ENCODE results near the gene SATB1.

The SATB1 gene

GRCh38 chr3:18415167-18415566 is 10.0 kb downstream of the SATB1 start:
- H3K18ac ChIP-seq (ENCODE audit: low read length): no peak overlapping the region
- H3K4ac ChIP-seq (ENCODE audit: low read depth, low read length): no peak overlapping the region
- H2BK120ac ChIP-seq (ENCODE audit: low read depth, low read length): no peak overlapping the region
- no peak overlapping the region for H4K8ac ChIP-seq (ENCODE audit: low read depth, low read length)
- H2BK15ac ChIP-seq (replicated peaks; ENCODE audit: low read depth): no peak overlapping the region
- no peaks in the 10 kb centered on the region for H3K4me1 ChIP-seq (ENCODE audit: control insufficient read depth, low read depth, low read length)
- no CpG with 5 or more reads among the region's 9 CpGs for WGBS (ENCODE audit: extremely low coverage, insufficient coverage, low lambda C conversion rate)
- no peak overlapping the region for H3K27ac ChIP-seq (ENCODE audit: low read depth, low read length)
- H3K23ac ChIP-seq (ENCODE audit: low read length): no peak overlapping the region
- H3K4me3 ChIP-seq (ENCODE audit: low read length): no peak overlapping the region
- DNase-seq: no peak
- no peak overlapping the region for H3K56ac ChIP-seq (ENCODE audit: low read length)
- H3K79me1 ChIP-seq (ENCODE audit: low read length): no peaks in the 10 kb centered on the region
- H3K36me3 ChIP-seq (ENCODE audit: control insufficient read depth, insufficient read depth, low read length): no peaks in the 10 kb centered on the region
- H3K4me2 ChIP-seq (ENCODE audit: low read length): no peak overlapping the region
- no peak overlapping the region for H3K9ac ChIP-seq (ENCODE audit: low read length)
- no peak overlapping the region for H2BK5ac ChIP-seq (ENCODE audit: low read length)
- no peak overlapping the region for H2AK5ac ChIP-seq (ENCODE audit: low read length)
- no peak overlapping the region for H4K5ac ChIP-seq (ENCODE audit: low read length)
- no peaks in the 10 kb centered on the region for H3K79me2 ChIP-seq (ENCODE audit: control insufficient read depth, insufficient read depth, low read length)
- H3K27me3 ChIP-seq (ENCODE audit: insufficient read depth, low read length, poor library complexity): no peaks in the 10 kb centered on the region

DNA sequence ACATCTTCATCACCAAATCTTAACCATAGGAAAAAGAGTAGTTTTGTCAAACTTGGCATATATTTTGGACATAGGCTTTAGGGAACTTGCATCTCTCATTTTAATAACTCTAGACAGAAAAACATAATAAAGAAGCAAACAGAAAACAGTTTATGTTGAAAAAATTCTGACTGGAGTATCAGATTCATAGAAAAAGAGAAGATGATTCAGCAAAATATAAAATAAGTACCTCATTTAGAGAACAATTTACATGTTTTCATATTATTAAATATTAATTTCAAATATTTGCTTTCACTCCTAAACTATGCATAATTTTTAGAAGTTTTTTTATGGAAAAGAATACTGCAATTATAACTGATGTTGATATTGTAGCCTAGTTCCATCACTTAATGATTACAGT is 12.5 kb downstream of the SATB1 start:
- Histone ChIP-seq H2AK5ac (ENCODE audit: low read length) (no peak overlapping the region), H3K56ac (ENCODE audit: low read length) (no peak overlapping the region), H2BK5ac (ENCODE audit: low read length) (no peak overlapping the region), H3K27me3 (ENCODE audit: insufficient read depth, low read length, poor library complexity) (no peaks in the 10 kb centered on the region), H3K4me3 (ENCODE audit: low read length) (no peak overlapping the region), H3K79me2 (ENCODE audit: control insufficient read depth, insufficient read depth, low read length) (no peaks in the 10 kb centered on the region), H3K4ac (ENCODE audit: low read depth, low read length) (no peak overlapping the region), H3K4me1 (ENCODE audit: control insufficient read depth, low read depth, low read length) (no peaks in the 10 kb centered on the region), H3K4me2 (ENCODE audit: low read length) (no peak overlapping the region), H4K5ac (ENCODE audit: low read length) (no peak overlapping the region), H2BK120ac (ENCODE audit: low read depth, low read length) (no peak overlapping the region), H4K8ac (ENCODE audit: low read depth, low read length) (no peak overlapping the region), H3K27ac (ENCODE audit: low read depth, low read length) (no peak overlapping the region), H3K79me1 (ENCODE audit: low read length) (no peaks in the 10 kb centered on the region), H3K18ac (ENCODE audit: low read length) (no peak overlapping the region), H3K9ac (ENCODE audit: low read length) (no peak overlapping the region), H3K36me3 (ENCODE audit: control insufficient read depth, insufficient read depth, low read length) (no peaks in the 10 kb centered on the region), H3K23ac (ENCODE audit: low read length) (no peak overlapping the region), H2BK15ac (replicated peaks; ENCODE audit: low read depth) (no peak overlapping the region)
- DNase-seq: no peak

GRCh38 chr3:18411541-18411940 is 13.6 kb downstream of the SATB1 start:
- no peak overlapping the region for H3K4me2 ChIP-seq (ENCODE audit: low read length)
- no peak overlapping the region for H3K18ac ChIP-seq (ENCODE audit: low read length)
- no peak overlapping the region for H4K8ac ChIP-seq (ENCODE audit: low read depth, low read length)
- no peak overlapping the region for H2AK5ac ChIP-seq (ENCODE audit: low read length)
- no peak overlapping the region for H3K4ac ChIP-seq (ENCODE audit: low read depth, low read length)
- H3K4me1 ChIP-seq (ENCODE audit: control insufficient read depth, low read depth, low read length): no peaks in the 10 kb centered on the region
- no peaks in the 10 kb centered on the region for H3K36me3 ChIP-seq (ENCODE audit: control insufficient read depth, insufficient read depth, low read length)
- no peak overlapping the region for H2BK15ac ChIP-seq (replicated peaks; ENCODE audit: low read depth)
- no peaks in the 10 kb centered on the region for H3K79me1 ChIP-seq (ENCODE audit: low read length)
- H3K9ac ChIP-seq (ENCODE audit: low read length): no peak overlapping the region
- no peak overlapping the region for H3K4me3 ChIP-seq (ENCODE audit: low read length)
- H4K5ac ChIP-seq (ENCODE audit: low read length): no peak overlapping the region
- no peak overlapping the region for H3K56ac ChIP-seq (ENCODE audit: low read length)
- H2BK5ac ChIP-seq (ENCODE audit: low read length): no peak overlapping the region
- H3K79me2 ChIP-seq (ENCODE audit: control insufficient read depth, insufficient read depth, low read length): no peaks in the 10 kb centered on the region
- no peaks in the 10 kb centered on the region for H3K27me3 ChIP-seq (ENCODE audit: insufficient read depth, low read length, poor library complexity)
- no peak overlapping the region for H2BK120ac ChIP-seq (ENCODE audit: low read depth, low read length)
- DNase-seq: no peak
- WGBS (ENCODE audit: extremely low coverage, insufficient coverage, low lambda C conversion rate): 100% methylated on average over 1 of the region's 2 CpGs
- H3K23ac ChIP-seq (ENCODE audit: low read length): no peak overlapping the region
- H3K27ac ChIP-seq (ENCODE audit: low read depth, low read length): no peak overlapping the region

GRCh38 chr3:18410205-18410604 is 14.9 kb downstream of the SATB1 start:
- H3K4me3 ChIP-seq (ENCODE audit: low read length): no peak overlapping the region
- DNase-seq: no peak
- H3K4ac ChIP-seq (ENCODE audit: low read depth, low read length): no peak overlapping the region
- H3K79me1 ChIP-seq (ENCODE audit: low read length): no peaks in the 10 kb centered on the region
- no peak overlapping the region for H3K27ac ChIP-seq (ENCODE audit: low read depth, low read length)
- no peak overlapping the region for H3K18ac ChIP-seq (ENCODE audit: low read length)
- H3K27me3 ChIP-seq (ENCODE audit: insufficient read depth, low read length, poor library complexity): no peaks in the 10 kb centered on the region
- no peaks in the 10 kb centered on the region for H3K36me3 ChIP-seq (ENCODE audit: control insufficient read depth, insufficient read depth, low read length)
- no CpG with 5 or more reads among the region's 6 CpGs for WGBS (ENCODE audit: extremely low coverage, insufficient coverage, low lambda C conversion rate)
- H3K23ac ChIP-seq (ENCODE audit: low read length): no peak overlapping the region
- H2BK120ac ChIP-seq (ENCODE audit: low read depth, low read length): no peak overlapping the region
- H3K9ac ChIP-seq (ENCODE audit: low read length): no peak overlapping the region
- H2AK5ac ChIP-seq (ENCODE audit: low read length): no peak overlapping the region
- no peaks in the 10 kb centered on the region for H3K79me2 ChIP-seq (ENCODE audit: control insufficient read depth, insufficient read depth, low read length)
- H2BK15ac ChIP-seq (replicated peaks; ENCODE audit: low read depth): no peak overlapping the region
- H2BK5ac ChIP-seq (ENCODE audit: low read length): no peak overlapping the region
- no peak overlapping the region for H4K8ac ChIP-seq (ENCODE audit: low read depth, low read length)
- H3K4me2 ChIP-seq (ENCODE audit: low read length): no peak overlapping the region
- no peak overlapping the region for H4K5ac ChIP-seq (ENCODE audit: low read length)
- no peak overlapping the region for H3K56ac ChIP-seq (ENCODE audit: low read length)
- H3K4me1 ChIP-seq (ENCODE audit: control insufficient read depth, low read depth, low read length): no peaks in the 10 kb centered on the region

GRCh38 chr3:18409266-18409665 is 15.9 kb downstream of the SATB1 start:
- Histone ChIP-seq H4K5ac (ENCODE audit: low read length) (no peak overlapping the region), H4K8ac (ENCODE audit: low read depth, low read length) (no peak overlapping the region), H3K4ac (ENCODE audit: low read depth, low read length) (no peak overlapping the region), H3K4me3 (ENCODE audit: low read length) (no peak overlapping the region), H3K9ac (ENCODE audit: low read length) (no peak overlapping the region), H3K56ac (ENCODE audit: low read length) (no peak overlapping the region), H2AK5ac (ENCODE audit: low read length) (no peak overlapping the region), H2BK15ac (replicated peaks; ENCODE audit: low read depth) (no peak overlapping the region), H3K79me1 (ENCODE audit: low read length) (no peaks in the 10 kb centered on the region), H3K79me2 (ENCODE audit: control insufficient read depth, insufficient read depth, low read length) (no peaks in the 10 kb centered on the region), H3K36me3 (ENCODE audit: control insufficient read depth, insufficient read depth, low read length) (no peaks in the 10 kb centered on the region), H2BK120ac (ENCODE audit: low read depth, low read length) (no peak overlapping the region), H3K4me1 (ENCODE audit: control insufficient read depth, low read depth, low read length) (no peaks in the 10 kb centered on the region), H3K4me2 (ENCODE audit: low read length) (no peak overlapping the region), H3K18ac (ENCODE audit: low read length) (no peak overlapping the region), H3K27me3 (ENCODE audit: insufficient read depth, low read length, poor library complexity) (no peaks in the 10 kb centered on the region), H3K23ac (ENCODE audit: low read length) (no peak overlapping the region), H2BK5ac (ENCODE audit: low read length) (no peak overlapping the region), H3K27ac (ENCODE audit: low read depth, low read length) (no peak overlapping the region)
- no CpG with 5 or more reads among the region's 2 CpGs for WGBS (ENCODE audit: extremely low coverage, insufficient coverage, low lambda C conversion rate)
- no peak for DNase-seq

GRCh38 chr3:18405141-18405540 is 20.0 kb downstream of the SATB1 start:
- Histone ChIP-seq H2AK5ac (ENCODE audit: low read length) (no peak overlapping the region), H3K18ac (ENCODE audit: low read length) (no peak overlapping the region), H3K4ac (ENCODE audit: low read depth, low read length) (no peak overlapping the region), H3K36me3 (ENCODE audit: control insufficient read depth, insufficient read depth, low read length) (no peaks in the 10 kb centered on the region), H3K9ac (ENCODE audit: low read length) (no peak overlapping the region), H4K5ac (ENCODE audit: low read length) (no peak overlapping the region), H2BK15ac (replicated peaks; ENCODE audit: low read depth) (no peak overlapping the region), H3K27me3 (ENCODE audit: insufficient read depth, low read length, poor library complexity) (no peaks in the 10 kb centered on the region), H2BK5ac (ENCODE audit: low read length) (no peak overlapping the region), H3K4me2 (ENCODE audit: low read length) (no peak overlapping the region), H3K4me3 (ENCODE audit: low read length) (no peak overlapping the region), H3K4me1 (ENCODE audit: control insufficient read depth, low read depth, low read length) (no peaks in the 10 kb centered on the region), H3K79me1 (ENCODE audit: low read length) (no peaks in the 10 kb centered on the region), H4K8ac (ENCODE audit: low read depth, low read length) (no peak overlapping the region), H2BK120ac (ENCODE audit: low read depth, low read length) (no peak overlapping the region), H3K27ac (ENCODE audit: low read depth, low read length) (no peak overlapping the region), H3K23ac (ENCODE audit: low read length) (no peak overlapping the region), H3K56ac (ENCODE audit: low read length) (no peak overlapping the region), H3K79me2 (ENCODE audit: control insufficient read depth, insufficient read depth, low read length) (no peaks in the 10 kb centered on the region)
- no peak for DNase-seq
- WGBS (ENCODE audit: extremely low coverage, insufficient coverage, low lambda C conversion rate): no CpG with 5 or more reads among the region's 3 CpGs

All from mesendoderm (in vitro differentiated cells).